ENCODE data around the gene HIF3A.

HIF3A gene

GRCh38 chr19:46387713-46388130 lies 90.9 kb downstream of the HIF3A start:
- no peak for DNase-seq (ENCODE audit: low spot score)
- no peak for TF ChIP-seq CTCF (IDR thresholded peaks at IDR 0.05; ENCODE audit: extremely low read depth, missing control alignments)

- DNase-seq (ENCODE audit: low spot score): no peak
- no peak for TF ChIP-seq CTCF (IDR thresholded peaks at IDR 0.05; ENCODE audit: extremely low read depth, missing control alignments)
Observed at GRCh38 chr19:46388311-46389095, 91.7 kb downstream of the HIF3A start.

GRCh38 chr19:46390121-46390858 lies 93.4 kb downstream of the HIF3A start:
- TF ChIP-seq CTCF (IDR thresholded peaks at IDR 0.05; ENCODE audit: extremely low read depth, missing control alignments): no peak
- no peak for DNase-seq (ENCODE audit: low spot score)

- TF ChIP-seq CTCF (IDR thresholded peaks at IDR 0.05; ENCODE audit: extremely low read depth, missing control alignments): no peak
- DNase-seq (ENCODE audit: low spot score): no peak
Observed at GRCh38 chr19:46390866-46391265, 94.0 kb downstream of the HIF3A start.

- TF ChIP-seq CTCF (IDR thresholded peaks at IDR 0.05; ENCODE audit: extremely low read depth, missing control alignments): no peak
- no peak for DNase-seq (ENCODE audit: low spot score)
Observed at GRCh38 chr19:46391296-46392251, 94.7 kb downstream of the HIF3A start.

- DNase-seq (ENCODE audit: low spot score): no peak
- TF ChIP-seq CTCF (IDR thresholded peaks at IDR 0.05; ENCODE audit: extremely low read depth, missing control alignments): no peak
Observed at GRCh38 chr19:46392252-46392801, 95.5 kb downstream of the HIF3A start.

Data from GM20000 (cell line).